Fibroblast of lung (primary cell): ENCODE results near the gene SPATA17. TPM values are rescaled to one million over a fixed set of nuclear protein-coding genes. Genes with fewer than 3 reads are reported as not detected.
"Not testable (repeated sequence)": the region's sequence is repeated elsewhere in the genome, so short reads cannot be mapped to it uniquely, and the experiment has no call there.

ENCODE experiments used
- DNase-seq, 2 donors: peaks; one replicate each; pipeline versions ENCODE4 v3.0.0 to v3.0.0-alpha.2; 2010; ENCODE audit warnings: low read depth in 2 of 2
- H2AFZ ChIP-seq: 2 replicates; pipeline ENCODE4 v1.5.1; 2012; ENCODE audit warnings: low read length, control low read depth, inconsistent platforms
- H3K27ac ChIP-seq: 2 replicates; pipeline ENCODE4 v1.5.1; 2011; ENCODE audit warnings: low read length, control low read depth; ENCODE audit not compliant: insufficient read depth
- H3K27me3 ChIP-seq: 2 replicates; pipeline ENCODE4 v1.5.1; 2011; ENCODE audit warnings: mild to moderate bottlenecking, low read length; ENCODE audit not compliant: control insufficient read depth, insufficient read depth
- H3K36me3 ChIP-seq: 2 replicates; pipeline ENCODE4 v1.5.1; 2011; ENCODE audit warnings: low read length; ENCODE audit not compliant: control insufficient read depth, insufficient read depth
- H3K4me1 ChIP-seq: 2 replicates; pipeline ENCODE4 v1.5.1; 2011; ENCODE audit warnings: low read length; ENCODE audit not compliant: control insufficient read depth, insufficient read depth; ENCODE audit errors: extremely low read depth
- H3K4me2 ChIP-seq: 2 replicates; pipeline ENCODE4 v1.5.1; 2011; ENCODE audit warnings: low read length, control low read depth; ENCODE audit not compliant: insufficient read depth; ENCODE audit errors: extremely low read depth
- H3K4me3 ChIP-seq, 4 experiments: fragments of 200-600 bp in 1 of 4; sonication (generic) in 1 of 4; replicated peaks in 1 of 4; 2 replicates each; pipeline ENCODE4 v1.5.1; 2011 to 2016; ENCODE audit warnings: low read length in 4 of 4, low read depth in 3 of 4, mild to moderate bottlenecking in 3 of 4, control low read depth in 2 of 4, inconsistent platforms in 1 of 4, mixed read lengths in 1 of 4; ENCODE audit not compliant: insufficient read depth in 1 of 4; ENCODE audit errors: control extremely low read depth in 1 of 4
- H3K79me2 ChIP-seq: 2 replicates; pipeline ENCODE4 v1.5.1; 2012; ENCODE audit warnings: mild to moderate bottlenecking, low read length, inconsistent platforms; ENCODE audit not compliant: control insufficient read depth, insufficient read depth
- H3K9ac ChIP-seq: 2 replicates; pipeline ENCODE4 v1.5.1; 2011; ENCODE audit warnings: mild to moderate bottlenecking, low read length, control low read depth; ENCODE audit not compliant: insufficient read depth
- H3K9me3 ChIP-seq: 2 replicates; pipeline ENCODE4 v1.5.1; 2012; ENCODE audit warnings: low read depth, low read length; ENCODE audit not compliant: control insufficient read depth, insufficient read depth
- H4K20me1 ChIP-seq: 2 replicates; pipeline ENCODE4 v1.5.1; 2011; ENCODE audit warnings: low read length; ENCODE audit not compliant: control insufficient read depth, insufficient read depth; ENCODE audit errors: extremely low read depth
- CTCF ChIP-seq, 2 donors: IDR thresholded peaks in 1 of 2; conservative IDR thresholded peaks in 1 of 2; 1 replicate in 1 of 2; 2 replicates in 1 of 2; pipeline ENCODE4 v1.5.1; 2011 to 2012; ENCODE audit warnings: low read length in 2 of 2, control low read depth in 1 of 2, inconsistent platforms in 1 of 2, low read depth in 1 of 2, mild to moderate bottlenecking in 1 of 2
- EZH2 ChIP-seq: IDR thresholded peaks from 2 replicates; pipeline ENCODE4 v1.5.1; 2012; ENCODE audit warnings: low read length, control low read depth, mild to moderate bottlenecking; ENCODE audit errors: missing control alignments
- polyA plus RNA-seq, 2 donors: library from polyadenylated mRNA; depleted of rRNA in 1 of 2; stranded (reverse) in 1 of 2; unstranded in 1 of 2; fragments of >200 nt; gene quantifications; 2 replicates each; pipeline ENCODE4 v1.2.1, GENCODE V29; 2011 to 2012; ENCODE audit warnings: missing spikeins in 1 of 2
- total RNA-seq: library from RNA; depleted of rRNA; stranded (reverse); fragments of >200 nt; gene quantifications from 2 replicates; pipeline ENCODE4 v1.2.1, GENCODE V29; 2014

The SPATA17 gene
- total and polyA plus RNA-seq, 2 donors (not counting 1 experiment from before 2014, with no cell fraction given) = 0.18 to 0.50 TPM

GRCh38 chr1:217674028-217674729 lies 43.0 kb downstream of the SPATA17 start:
- Histone ChIP-seq H3K4me1 (no peaks in the 10 kb centered on the region), H3K9me3 (no peaks in the 10 kb centered on the region), H3K27ac (no peak overlapping the region), H3K27me3 (no peaks in the 10 kb centered on the region), H3K4me3 (no peak overlapping the region), H4K20me1 (no peaks in the 10 kb centered on the region), H3K9ac (no peak overlapping the region), H2AFZ (no peak overlapping the region), H3K4me2 (no peak overlapping the region), H3K36me3 (no peaks in the 10 kb centered on the region), H3K79me2 (no peaks in the 10 kb centered on the region)
- no peak for DNase-seq
- TF ChIP-seq CTCF (conservative IDR thresholded peaks at IDR 0.05 in 1 of 2, IDR thresholded peaks at IDR 0.05 in 1 of 2; ENCODE audit: low read depth in 1 of 2, low read length in 2 of 2) = no peak
- TF ChIP-seq EZH2 = no peak

- no peaks in the 10 kb centered on the region for H3K4me1 ChIP-seq
- no peak overlapping the region for H3K27ac ChIP-seq
- H3K27me3 ChIP-seq = no peaks in the 10 kb centered on the region
- no peak overlapping the region for H3K9ac ChIP-seq
- no peak overlapping the region for H2AFZ ChIP-seq
- TF ChIP-seq EZH2 (no peak), CTCF (conservative IDR thresholded peaks at IDR 0.05 in 1 of 2, IDR thresholded peaks at IDR 0.05 in 1 of 2; ENCODE audit: low read depth in 1 of 2, low read length in 2 of 2) (no peak)
- DNase-seq = peak in 1 of 2 donors; percentile 38
- no peaks in the 10 kb centered on the region for H3K36me3 ChIP-seq
- H3K9me3 ChIP-seq = no peaks in the 10 kb centered on the region
- no peaks in the 10 kb centered on the region for H4K20me1 ChIP-seq
- H3K4me3 ChIP-seq = no peak overlapping the region
- H3K79me2 ChIP-seq = no peaks in the 10 kb centered on the region
- H3K4me2 ChIP-seq = no peak overlapping the region
Observed at GRCh38 chr1:217681806-217682205, 50.7 kb downstream of the SPATA17 start.

GRCh38 chr1:217687511-217687910 lies 56.4 kb downstream of the SPATA17 start:
- Histone ChIP-seq H3K27me3 (no peaks in the 10 kb centered on the region), H3K4me3 (no peak overlapping the region), H2AFZ (no peak overlapping the region), H3K9me3 (no peaks in the 10 kb centered on the region), H3K4me2 (no peak overlapping the region), H3K27ac (no peak overlapping the region), H3K79me2 (no peaks in the 10 kb centered on the region), H3K9ac (no peak overlapping the region), H3K4me1 (no peaks in the 10 kb centered on the region), H4K20me1 (no peaks in the 10 kb centered on the region), H3K36me3 (no peaks in the 10 kb centered on the region)
- no peak for TF ChIP-seq CTCF (conservative IDR thresholded peaks at IDR 0.05 in 1 of 2, IDR thresholded peaks at IDR 0.05 in 1 of 2; ENCODE audit: low read depth in 1 of 2, low read length in 2 of 2)
- no peak for TF ChIP-seq EZH2
- DNase-seq = no peak

GRCh38 chr1:217696140-217696539 lies 65.0 kb downstream of the SPATA17 start:
- H3K4me3 ChIP-seq, H3K27ac ChIP-seq, DNase-seq: not testable (repeated sequence)

More at GRCh38 chr1:217696140-217696539, 65.0 kb downstream of the SPATA17 start:
- H3K9ac ChIP-seq, H3K9me3 ChIP-seq, H4K20me1 ChIP-seq, H2AFZ ChIP-seq, H3K4me2 ChIP-seq, H3K79me2 ChIP-seq, H3K27me3 ChIP-seq, H3K4me1 ChIP-seq, H3K36me3 ChIP-seq: not testable (repeated sequence)
